Measurements from ENCODE around the gene EDC3.
A peak's percentile ranks its signal among the peaks of the same experiment; 100 is the strongest.

EDC3 gene

DNA sequence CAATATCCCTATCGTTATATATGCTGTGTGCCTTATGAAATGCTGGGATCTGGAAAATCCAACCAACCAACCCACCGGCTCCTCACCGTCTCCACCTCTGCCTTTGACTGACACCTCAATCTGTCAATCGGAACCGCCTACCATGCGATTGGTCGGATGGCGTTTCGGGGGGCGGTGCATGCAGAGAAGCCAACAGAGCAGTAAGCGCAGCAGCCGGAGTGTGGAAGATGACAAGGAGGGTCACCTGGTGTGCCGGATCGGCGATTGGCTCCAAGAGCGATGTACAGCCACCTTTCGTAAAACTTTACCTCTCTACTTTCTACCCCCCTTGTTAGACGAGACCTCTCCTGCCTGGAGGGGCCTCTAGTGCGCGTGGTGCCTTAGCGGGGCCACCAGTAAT, 73.9 kb downstream of the EDC3 start:
- no peak for DNase-seq

DNA sequence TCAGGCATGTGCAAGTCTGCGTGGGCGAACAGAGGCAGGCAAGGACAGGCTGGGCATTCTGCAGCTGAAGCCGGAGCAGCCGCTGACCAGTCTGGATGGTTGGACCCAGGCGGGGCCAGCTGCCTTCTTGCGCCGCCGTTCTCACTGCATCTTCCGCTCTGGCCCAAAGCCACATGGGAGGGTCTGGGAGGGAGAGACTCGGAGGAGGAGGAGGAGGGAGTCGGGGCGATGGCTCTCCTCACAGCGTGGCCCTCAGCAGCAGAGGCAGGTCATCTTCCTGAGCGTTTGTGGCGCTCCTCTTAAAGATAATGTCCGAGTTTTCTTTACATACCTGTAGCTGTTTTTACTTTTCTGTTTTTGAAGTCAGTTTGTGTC, 74.3 kb downstream of the EDC3 start:
- DNase-seq, result no peak

DNA sequence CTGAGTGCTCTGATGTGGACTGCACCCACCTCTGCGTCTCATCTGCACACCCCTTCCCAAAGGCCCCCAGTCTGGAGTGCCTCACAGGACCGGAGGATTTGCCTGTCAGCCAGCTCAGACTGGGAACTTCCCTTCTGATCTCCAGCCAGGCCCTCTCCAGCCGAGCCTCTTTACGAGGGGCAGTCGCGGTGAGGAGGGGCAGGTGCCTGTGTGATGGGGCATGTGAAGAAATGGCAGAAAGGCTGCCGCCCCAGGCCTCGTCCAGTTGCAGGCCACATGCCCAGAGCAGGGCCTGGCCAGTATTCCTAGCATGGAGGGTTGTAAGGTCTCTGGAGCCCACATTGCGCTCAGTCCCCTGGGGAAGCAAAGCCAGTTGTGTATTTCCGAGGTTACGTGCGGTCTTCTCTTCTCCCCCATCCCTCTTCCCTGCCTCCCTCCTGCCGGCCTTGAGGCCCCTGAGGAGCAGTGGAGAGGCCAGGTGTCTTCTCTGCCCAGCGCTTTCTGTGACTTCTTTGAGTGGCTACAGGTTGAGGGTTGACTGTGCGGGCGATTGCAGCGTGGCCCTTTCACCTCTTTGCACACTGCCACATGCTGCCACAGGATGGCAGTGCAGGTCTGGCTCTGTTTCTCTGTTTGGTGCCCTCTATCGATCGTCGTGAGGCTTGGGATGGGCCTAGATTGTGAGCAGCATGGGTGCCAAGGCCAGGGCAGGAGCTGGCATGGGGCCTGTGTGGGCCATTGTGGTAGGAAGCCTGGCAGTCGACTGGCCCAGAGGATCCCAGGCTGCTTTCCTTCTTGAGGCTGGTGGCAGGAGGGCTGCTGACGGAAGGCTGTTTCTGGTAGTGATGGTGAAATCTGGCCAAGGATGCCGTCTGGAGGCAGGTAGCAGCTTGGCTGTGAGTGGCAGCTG, 74.9 kb downstream of the EDC3 start:
- DNase-seq, result peak; percentile 92

DNA sequence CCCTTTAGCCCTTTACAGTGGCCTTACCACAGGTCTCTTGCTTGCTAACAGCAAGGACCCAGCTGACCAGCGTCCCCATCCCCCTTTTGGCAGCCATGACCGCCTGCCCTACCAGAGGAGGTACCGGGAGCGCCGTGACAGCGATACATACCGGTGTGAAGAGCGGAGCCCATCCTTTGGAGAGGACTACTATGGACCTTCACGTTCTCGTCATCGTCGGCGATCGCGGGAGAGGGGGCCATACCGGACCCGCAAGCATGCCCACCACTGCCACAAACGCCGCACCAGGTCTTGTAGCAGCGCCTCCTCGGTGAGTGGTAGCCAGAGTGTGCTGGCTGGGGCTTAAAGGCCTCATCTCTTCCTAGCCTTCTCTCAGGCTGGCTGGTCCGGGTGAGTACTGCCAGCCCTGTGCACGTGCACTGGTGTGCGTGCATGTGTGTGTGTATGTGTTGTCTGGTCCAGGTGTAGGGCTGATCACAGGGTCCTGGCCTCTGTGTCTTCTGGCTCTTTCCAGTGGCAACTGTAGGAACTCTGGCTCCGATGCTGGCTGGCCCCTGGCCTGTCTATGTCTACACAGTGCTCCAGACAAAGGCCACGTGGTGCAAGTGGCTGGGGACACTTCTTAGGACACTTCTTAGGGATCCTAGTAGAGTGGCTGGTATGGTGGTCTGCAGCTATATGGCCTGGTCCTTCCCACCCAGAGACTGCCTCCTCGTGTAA, 75.7 kb downstream of the EDC3 start:
- DNase-seq, result no peak

DNA sequence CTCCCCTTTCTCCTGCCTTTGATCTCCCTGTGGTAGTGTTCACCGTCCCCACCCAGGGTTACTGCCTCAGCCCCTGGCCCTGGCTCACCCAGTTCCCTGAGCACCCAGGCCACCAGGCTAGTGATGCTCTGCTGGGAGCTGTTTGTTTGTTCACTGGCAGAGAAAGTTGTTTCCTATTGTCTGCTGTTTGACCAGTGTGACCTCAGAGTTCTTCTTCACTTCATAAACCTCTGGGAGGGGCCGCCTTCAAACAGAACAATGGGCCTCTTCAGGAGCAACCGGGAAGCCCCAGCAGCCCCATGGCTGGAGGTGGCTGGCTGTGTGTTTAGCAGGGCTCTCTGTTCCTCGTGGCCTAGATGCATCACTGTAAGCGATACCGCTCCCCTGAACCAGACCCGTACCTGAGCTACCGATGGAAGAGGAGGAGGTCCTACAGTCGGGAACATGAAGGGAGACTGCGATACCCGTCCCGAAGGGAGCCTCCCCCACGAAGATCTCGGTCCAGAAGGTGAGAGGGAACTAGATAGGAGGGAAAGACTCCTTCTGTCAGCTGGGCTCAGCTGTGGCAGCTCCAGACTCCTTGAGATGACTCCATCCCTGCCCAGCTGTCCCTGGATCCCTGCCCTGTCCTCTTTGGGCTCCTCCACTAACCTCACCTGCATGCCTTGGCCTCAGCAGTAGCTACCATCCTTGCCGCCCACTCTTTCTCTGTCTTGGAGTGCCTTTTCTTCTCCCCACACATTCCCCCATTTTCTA, 76.8 kb downstream of the EDC3 start:
- DNase-seq, result no peak

DNA sequence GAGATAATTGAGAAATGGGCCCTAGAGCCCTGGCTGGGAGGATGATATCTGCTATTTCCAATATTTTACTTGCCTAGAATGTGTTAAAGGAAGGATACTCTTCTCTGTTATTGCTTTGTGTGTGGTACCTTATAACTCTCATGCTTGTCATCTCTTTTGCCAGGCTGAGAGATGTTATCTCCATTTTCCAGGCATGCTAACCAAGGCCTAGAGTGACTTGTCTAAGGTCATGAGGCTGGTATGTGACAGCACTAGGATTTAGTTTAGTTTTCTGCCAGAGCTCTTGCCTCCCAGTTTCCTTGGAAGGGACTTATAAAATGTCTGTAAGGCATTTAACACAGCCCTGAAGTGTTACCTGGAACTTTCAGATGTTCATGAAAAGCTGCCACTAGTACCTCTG, 78.8 kb downstream of the EDC3 start:
- DNase-seq, result no peak

DNA sequence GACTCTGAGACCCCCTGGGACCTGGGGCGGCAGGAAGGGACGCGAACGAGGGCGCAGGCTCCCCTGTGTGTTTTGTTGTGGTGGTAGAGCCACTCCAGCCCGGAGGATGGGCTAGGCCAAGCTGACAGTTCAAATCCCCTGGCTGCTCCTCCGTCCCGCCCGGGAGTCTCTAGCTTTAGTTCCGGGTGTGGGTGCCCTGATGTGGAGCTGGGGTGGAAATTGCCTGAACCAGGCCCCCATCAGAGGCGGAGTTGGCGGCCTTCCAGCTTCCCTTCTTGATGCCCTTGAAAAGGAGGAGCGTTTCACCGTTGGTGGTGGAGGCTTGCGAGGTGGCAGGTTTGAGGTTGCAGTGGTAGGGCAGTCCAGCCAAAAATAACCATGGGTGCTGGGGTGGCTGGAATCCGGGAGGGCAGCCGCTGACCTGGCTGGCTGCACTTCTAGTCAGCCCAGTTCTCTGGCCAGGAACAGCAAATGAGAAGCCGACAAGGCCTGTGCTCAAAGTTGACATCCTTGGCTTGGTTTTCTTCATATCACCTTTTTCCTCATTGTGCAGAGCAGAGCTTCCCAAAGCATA, 79.4 kb downstream of the EDC3 start:
- DNase-seq, result peak; percentile 97

DNA sequence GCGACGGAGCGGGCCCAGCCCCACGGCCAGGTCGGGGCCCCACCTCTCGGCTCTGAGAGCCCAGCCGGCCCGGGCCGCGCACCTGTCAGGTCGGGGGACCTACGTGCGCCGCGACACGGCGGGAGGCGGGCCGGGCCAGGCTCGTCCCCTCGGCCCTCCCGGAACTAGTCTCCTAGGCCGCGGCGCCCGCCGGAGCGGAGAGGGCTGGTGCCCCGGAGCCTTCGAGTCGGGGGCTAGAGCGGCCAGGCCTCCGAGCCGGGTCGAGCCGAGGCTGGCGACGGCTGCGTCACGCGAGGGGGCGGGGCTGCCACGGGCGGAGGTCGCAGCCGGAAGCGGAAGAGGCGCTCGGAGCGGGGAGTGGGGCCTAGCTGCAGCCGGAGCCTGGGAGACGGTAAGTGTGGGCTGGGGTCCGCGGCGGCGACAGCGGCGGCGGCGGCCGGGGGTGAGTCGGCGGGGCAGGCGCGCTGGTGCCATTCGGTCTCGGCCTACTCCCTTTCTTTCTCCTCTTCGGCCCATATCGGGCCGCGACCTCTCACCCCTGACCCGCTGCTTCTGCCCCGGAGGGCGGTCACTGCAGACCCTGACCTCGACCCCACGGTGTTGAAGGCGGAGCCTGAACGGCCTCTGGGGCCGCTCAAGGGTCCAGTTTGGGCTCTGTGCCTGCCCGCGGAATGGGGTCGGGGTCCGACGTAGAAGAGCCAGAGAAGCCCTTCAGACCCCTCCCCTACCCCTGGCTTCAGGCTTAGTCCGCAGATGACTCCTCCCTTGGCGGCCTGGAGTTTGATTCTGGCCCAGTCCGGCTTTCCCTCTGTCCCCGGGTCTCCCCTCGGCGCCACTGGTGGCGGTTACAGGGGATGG, 80.1 kb downstream of the EDC3 start, which contains the start of gene CLK3:
CLK3 (plus strand) TSS at position 329 of the 858 bp plus-strand sequence. CDS start 3,361 bp downstream, outside the sequence.
- DNase-seq, result peak; percentile 99

DNA sequence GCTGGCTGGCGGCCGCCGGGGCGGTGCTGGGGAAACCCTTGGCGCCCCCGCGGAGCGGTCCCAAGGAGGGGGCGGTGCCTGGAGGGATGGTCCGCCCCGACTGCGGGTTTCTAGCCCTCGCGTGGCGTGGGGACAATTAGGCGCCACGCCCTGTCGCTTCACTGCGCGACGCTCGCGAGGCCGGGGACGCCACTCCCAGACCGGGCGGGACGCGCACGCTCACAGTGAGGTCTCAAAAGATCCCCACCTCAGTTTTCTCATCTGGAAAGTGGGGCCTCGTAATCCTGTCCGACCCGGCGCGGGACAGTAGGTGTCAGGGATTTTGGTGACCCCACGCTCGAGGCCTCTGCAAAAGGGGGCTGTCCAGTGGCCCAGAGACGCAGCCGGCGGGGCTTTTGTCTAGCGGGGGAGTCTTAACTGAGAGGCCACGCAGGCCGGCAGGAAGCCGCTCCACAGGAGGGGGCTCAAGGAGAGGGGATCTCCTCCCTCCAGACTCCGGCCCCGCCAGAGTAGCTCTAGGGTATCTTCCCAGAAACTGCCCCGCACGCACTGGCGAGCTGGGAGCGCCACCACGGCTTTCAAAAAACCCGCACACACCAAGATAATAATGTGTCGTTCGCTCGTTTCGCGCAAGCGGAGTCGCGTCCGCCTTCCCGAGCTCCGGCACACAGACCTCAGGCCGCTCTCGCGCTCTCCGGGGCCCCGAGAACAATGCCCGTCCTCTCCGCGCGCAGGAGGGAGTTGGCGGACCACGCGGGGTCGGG, 80.9 kb downstream of the EDC3 start:
- peak; percentile 90 for DNase-seq

DNA sequence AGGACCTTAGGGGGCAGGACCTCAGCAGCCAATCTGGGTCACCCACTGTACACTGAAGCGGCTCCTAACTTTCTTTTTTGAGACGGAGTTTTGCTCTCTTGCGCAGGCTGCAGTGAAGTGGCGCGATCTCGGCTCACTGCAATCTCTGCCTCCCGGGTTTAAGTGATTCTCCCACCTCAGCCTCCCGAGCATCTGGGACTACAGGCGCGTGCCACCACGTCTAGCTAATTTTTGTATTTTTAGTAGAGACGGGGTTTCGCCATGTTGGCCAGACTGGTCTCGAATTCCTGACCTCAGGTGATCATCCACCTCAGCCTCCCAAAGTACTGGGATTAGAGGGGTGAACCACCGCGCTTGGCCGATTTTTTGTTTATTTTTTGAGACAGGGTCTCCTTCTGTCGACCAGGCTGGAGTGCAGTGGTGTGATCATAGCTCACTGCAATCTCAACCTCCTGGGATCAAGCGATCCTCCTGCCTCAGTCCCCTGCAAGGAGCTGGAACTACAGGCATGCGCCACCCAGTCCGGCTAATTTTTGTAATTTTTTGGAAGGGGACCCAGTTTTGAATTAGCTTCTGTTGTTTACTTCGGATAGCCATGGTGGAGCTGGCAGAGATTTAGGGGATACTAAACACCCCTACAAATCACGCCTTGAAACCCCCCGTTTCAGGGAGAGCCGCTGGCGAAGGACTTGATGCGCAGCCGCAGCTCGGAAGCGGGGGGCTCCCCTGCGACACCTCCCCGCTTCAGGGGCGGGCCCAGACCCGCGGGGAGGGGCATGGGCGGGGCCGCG, 81.7 kb downstream of the EDC3 start:
- DNase-seq, result no peak

DNA sequence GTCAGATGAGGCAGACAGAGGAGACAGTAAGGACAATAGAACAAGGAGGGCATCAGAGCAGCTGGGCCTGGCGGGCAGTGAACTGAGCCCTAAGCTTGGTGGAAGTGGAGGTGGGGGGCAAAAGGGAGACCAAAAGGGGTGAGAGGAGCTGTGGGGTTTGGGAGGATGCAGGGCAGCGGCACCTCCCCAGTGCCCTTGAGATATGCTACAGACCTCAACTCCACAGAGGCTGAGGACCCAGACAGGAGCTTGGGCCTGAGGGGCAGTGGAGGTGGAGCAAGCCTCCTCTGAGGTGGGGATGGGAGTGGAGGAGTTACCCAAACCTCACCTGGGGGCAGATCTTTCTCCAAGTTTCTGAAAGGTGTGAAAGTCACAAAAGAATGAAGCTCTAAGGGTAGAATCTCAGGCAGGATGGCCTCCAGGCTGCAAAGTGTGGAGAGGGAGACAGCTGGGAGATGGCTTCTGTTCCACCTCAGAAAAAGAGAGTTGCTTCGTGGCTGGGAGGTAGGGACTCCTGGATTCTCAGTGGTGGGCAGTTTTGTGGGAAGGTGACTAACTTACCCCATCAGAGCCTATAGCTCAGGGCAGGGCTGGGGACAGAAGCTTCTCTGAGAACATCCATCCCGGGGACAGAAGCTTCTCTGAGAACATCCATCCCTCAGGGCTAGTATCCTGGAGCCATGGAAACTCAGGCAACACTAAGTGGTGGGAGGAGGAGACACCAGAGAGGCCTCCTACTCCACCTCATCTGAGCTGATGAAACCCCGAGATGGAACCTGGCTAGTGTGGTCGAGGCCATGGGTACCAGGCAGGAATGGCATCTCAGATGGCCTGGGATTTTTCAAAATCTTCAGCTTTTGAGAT, 82.5 kb downstream of the EDC3 start:
- DNase-seq, result no peak

DNA sequence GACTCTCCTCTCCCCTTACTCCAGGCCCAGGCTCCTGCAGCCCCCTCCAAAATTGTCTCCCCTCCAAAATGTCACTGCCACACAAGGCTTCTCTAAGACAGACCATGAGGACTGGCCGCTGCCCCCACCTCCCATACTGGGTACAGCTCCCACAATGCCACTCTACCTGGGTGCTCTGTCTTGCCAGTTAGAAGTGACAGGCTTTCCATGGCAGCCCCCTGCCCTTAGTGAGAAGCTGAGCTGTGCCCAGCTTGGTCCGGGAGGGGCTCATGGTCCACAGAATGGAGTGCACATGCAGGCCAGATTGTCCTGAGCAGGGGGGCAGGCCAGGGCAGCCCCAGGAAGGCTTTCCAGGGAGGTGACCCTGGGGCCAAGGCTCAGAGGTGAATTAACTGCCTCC, 83.1 kb downstream of the EDC3 start:
- no peak for DNase-seq

DNA sequence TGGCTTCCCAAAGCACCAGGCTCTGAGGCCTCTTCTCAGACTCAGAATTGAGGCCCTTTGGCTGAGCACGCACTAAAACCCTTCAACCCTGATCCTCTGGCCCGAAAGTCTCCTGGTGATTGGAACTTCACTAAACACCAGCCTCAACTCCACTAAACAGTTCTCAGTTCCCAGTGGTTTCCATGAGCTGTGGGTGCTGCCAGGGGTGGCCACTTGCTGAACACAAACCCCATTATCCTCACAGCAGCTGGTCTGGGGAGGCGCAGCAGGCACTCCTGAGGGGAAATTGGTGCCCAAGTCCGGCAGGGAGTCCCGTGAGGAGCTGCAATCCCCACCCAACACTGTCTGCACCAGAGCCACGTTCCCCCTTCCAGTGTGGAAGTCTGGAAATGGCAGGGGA, 84.0 kb downstream of the EDC3 start:
- no peak for DNase-seq

DNA sequence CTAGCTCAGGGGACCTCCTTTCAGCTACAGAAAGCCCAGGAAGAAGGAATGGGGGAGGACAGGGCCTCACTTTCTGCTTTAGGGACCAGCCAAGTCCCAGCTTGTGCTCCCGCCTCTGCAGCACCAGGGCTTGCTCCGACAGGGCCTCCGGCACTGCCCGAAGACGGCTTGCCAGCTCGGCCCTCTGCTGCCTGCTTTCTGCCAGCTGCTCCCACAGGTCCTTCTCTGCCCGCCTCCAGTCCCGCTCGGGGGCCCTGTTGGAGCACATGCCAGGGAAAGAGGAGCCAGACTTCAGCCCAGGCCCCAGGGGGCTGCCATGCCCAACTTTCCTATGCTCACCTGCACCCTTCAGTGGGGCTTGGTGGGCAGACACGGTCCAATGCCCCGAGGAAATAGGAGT, 84.5 kb downstream of the EDC3 start:
- no peak for DNase-seq

DNA sequence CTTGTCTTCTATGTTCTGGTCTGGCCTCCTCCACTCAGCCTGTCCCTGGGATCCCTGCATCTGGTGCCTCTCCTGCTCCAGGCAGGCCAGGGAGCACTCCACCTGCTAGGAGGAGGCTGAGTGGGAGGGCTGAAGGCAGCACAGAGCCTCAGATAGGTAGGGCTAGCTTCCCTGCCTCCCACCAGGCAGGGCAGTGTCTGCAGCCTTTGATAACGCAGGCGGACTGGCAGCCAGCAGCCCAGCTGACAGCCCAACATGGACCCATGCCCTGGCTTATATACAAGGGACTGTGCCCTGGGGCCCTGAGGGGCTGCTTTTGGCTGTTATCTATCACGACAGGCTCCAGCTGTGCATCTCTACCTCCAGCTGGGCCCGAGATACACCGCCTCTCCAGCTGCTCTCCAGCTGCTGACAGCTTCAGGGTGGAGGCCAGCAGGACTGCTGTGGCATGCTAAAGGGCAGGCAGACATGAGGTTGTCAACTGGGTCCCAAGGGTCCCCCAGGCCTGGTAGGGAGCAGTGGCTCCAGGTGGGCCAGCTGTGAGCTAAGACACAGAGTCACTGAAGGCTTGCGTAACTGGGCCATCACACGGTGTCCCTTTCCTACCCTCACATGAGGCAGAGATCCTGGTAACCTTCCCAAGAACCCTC, 85.4 kb downstream of the EDC3 start:
- DNase-seq, result peak; percentile 35

DNA sequence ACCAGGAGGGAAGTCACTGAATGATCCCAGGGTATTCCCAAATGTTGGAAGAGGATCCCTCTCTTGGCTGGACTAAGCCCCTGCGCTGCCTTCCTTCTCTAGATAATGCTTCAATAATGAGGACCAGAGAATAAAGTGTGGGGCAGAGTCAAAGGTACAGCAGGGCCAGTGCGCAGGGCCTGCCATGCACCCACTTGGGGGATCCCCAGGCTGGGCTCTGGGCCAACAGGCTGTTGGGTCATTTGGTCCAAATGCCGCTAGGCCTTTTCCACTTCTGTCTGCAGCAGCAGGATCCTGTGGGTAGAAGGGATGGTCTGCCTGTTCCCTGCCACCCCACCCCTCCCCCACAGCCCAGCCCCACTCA, 85.9 kb downstream of the EDC3 start:
- peak; percentile 36 for DNase-seq

DNA sequence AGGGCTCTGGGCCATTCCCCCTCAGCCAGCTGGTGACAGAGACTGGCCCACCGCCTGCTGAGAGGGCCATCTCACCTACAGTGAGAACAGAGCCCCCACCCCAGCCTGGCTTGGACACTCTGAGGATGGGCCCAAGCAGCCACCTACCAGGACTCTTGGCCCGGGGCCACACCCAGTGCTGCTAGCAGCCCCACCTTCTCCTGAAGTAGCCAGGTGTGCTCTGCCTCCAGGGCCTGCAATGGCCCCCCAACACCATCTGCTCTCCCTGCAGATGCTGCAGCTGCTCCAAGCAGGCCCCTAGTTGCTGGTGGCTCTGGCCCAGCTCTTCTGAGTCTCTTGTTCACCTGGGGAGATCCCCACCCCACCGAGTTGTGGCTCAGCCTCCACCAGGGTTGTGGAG, 87.0 kb downstream of the EDC3 start:
- DNase-seq, result peak; percentile 47

DNA sequence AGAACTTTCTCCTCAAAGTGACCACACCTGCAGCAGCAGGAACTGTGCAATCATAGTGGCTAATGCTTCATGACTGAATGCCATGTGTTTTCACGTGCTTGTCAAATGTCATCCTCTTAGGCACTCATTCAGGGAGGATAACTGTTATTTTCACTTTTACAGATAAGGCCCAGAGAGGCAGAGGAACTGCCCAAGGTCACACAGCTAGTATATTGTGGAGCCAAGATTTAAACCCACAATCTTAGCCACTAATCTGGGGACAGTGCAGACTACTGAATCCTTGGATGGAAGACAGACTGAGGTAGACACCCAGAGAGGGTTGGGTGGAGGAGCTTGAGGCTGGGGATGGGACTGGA, 90.1 kb downstream of the EDC3 start:
- DNase-seq, result no peak
